WTC11 (cell line): ENCODE data around the gene BMP7.

Experiments used
- CREB1 ChIP-seq: sonication (generic); formaldehyde crosslinking; IDR thresholded peaks from 2 replicates; pipeline ENCODE4 v1.8.0; 2023; ENCODE audit warnings: mild to moderate bottlenecking, missing genetic modification reagents
- ELF4 ChIP-seq: sonication (generic); formaldehyde crosslinking; IDR thresholded peaks from 2 replicates; pipeline ENCODE4 v1.8.1; 2022; ENCODE audit warnings: low read depth, mild to moderate bottlenecking, moderate library complexity, missing genetic modification reagents
- JUN ChIP-seq: sonication (generic); formaldehyde crosslinking; IDR thresholded peaks from 2 replicates; pipeline ENCODE4 v1.8.0; 2023; ENCODE audit warnings: mild to moderate bottlenecking, missing genetic modification reagents
- NFATC4 ChIP-seq: fragments of 250-450 bp; sonication (Bioruptor Pico); IDR thresholded peaks from 2 replicates; pipeline ENCODE4 v1.9.0; 2021; ENCODE audit warnings: mild to moderate bottlenecking
- NFYB ChIP-seq: sonication (generic); formaldehyde crosslinking; conservative IDR thresholded peaks from 2 replicates; pipeline ENCODE4 v1.8.0; 2022; ENCODE audit warnings: low read depth, missing genetic modification reagents
- NR2C2 ChIP-seq: sonication (generic); formaldehyde crosslinking; IDR thresholded peaks from 2 replicates; pipeline ENCODE4 v1.8.0; 2022; ENCODE audit warnings: mild to moderate bottlenecking, missing genetic modification reagents
- SMAD4 ChIP-seq: sonication (generic); formaldehyde crosslinking; IDR thresholded peaks from 2 replicates; pipeline ENCODE4 v1.8.0; 2022; ENCODE audit warnings: mild to moderate bottlenecking, missing genetic modification reagents
- TCF7 ChIP-seq: sonication (generic); formaldehyde crosslinking; IDR thresholded peaks from 2 replicates; pipeline ENCODE4 v1.8.0; 2022; ENCODE audit warnings: mild to moderate bottlenecking, low read depth, missing genetic modification reagents, moderate library complexity
- ZNF121 ChIP-seq: sonication (generic); formaldehyde crosslinking; IDR thresholded peaks from 2 replicates; pipeline ENCODE4 v1.8.0; 2023; ENCODE audit warnings: missing genetic modification reagents
- ZNF281 ChIP-seq: sonication (generic); formaldehyde crosslinking; IDR thresholded peaks from 2 replicates; pipeline ENCODE4 v1.8.0; 2023; ENCODE audit warnings: mild to moderate bottlenecking, missing genetic modification reagents
- ZNF396 ChIP-seq: fragments of 250-450 bp; sonication (Bioruptor Pico); IDR thresholded peaks from 2 replicates; pipeline ENCODE4 v1.8.0; 2021; ENCODE audit warnings: mild to moderate bottlenecking, moderate library complexity, borderline replicate concordance
- ZNF423 ChIP-seq: fragments of 250-450 bp; sonication (Bioruptor Pico); IDR thresholded peaks from 2 replicates; pipeline ENCODE4 v2.1.2; 2022; ENCODE audit warnings: mild to moderate bottlenecking, moderate library complexity
- TF ChIP-seq, protein P1 (sequence below): fragments of 200-600 bp; IDR thresholded peaks from 2 replicates; pipeline ENCODE4 v1.8.0; 2022; ENCODE audit warnings: antibody characterized with exemption
- TF ChIP-seq, protein P2 (sequence below): sonication (generic); formaldehyde crosslinking; IDR thresholded peaks from 2 replicates; pipeline ENCODE4 v1.8.0; 2022; ENCODE audit warnings: mild to moderate bottlenecking, missing genetic modification reagents

GRCh38 chr20:57215826-57216471, 50.5 kb downstream of the BMP7 start:
- no peak for TF ChIP-seq CREB1 (CRISPR knock-in tag)
- TF ChIP-seq, protein P1, sequence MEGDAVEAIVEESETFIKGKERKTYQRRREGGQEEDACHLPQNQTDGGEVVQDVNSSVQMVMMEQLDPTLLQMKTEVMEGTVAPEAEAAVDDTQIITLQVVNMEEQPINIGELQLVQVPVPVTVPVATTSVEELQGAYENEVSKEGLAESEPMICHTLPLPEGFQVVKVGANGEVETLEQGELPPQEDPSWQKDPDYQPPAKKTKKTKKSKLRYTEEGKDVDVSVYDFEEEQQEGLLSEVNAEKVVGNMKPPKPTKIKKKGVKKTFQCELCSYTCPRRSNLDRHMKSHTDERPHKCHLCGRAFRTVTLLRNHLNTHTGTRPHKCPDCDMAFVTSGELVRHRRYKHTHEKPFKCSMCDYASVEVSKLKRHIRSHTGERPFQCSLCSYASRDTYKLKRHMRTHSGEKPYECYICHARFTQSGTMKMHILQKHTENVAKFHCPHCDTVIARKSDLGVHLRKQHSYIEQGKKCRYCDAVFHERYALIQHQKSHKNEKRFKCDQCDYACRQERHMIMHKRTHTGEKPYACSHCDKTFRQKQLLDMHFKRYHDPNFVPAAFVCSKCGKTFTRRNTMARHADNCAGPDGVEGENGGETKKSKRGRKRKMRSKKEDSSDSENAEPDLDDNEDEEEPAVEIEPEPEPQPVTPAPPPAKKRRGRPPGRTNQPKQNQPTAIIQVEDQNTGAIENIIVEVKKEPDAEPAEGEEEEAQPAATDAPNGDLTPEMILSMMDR: no peak
- TF ChIP-seq ELF4 (CRISPR knock-in tag): no peak
- no peak for TF ChIP-seq JUN
- TF ChIP-seq ZNF121 (CRISPR knock-in tag): no peak
- TF ChIP-seq NFATC4 (CRISPR knock-in tag): no peak
- TF ChIP-seq NFYB (CRISPR knock-in tag): no peak
- TF ChIP-seq ZNF423 (CRISPR knock-in tag): no peak
- no peak for TF ChIP-seq TCF7 (CRISPR knock-in tag)
- TF ChIP-seq SMAD4 (CRISPR knock-in tag): no peak
- no peak for TF ChIP-seq ZNF396
- TF ChIP-seq NR2C2: no peak
- no peak for TF ChIP-seq ZNF281 (CRISPR knock-in tag)
- TF ChIP-seq, protein P2, sequence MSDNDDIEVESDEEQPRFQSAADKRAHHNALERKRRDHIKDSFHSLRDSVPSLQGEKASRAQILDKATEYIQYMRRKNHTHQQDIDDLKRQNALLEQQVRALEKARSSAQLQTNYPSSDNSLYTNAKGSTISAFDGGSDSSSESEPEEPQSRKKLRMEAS (CRISPR knock-in tag): no peak
